A673 (cell line): Measurements from ENCODE around the gene TMEM132C. TPM values are rescaled to one million over a fixed set of nuclear protein-coding genes. Genes with fewer than 3 reads are reported as not detected.

Experiments used
- BruUV-seq: library from RNA; stranded (reverse); fragments of 400-500 nt; replicated peaks from 2 replicates; lab custom pipeline; 2021; lab: Mats Ljungman, UMichigan
- CTCF ChIA-PET: fragments of 300-600 bp; sonication (Branson Sonifier 250); formaldehyde crosslinking; loops from one replicate; lab custom pipeline; 2022; ENCODE audit warnings: antibody characterized with exemption; lab: Charles Lee
- POLR2A ChIA-PET: fragments of 300-600 bp; sonication (Branson Sonifier 250); formaldehyde crosslinking; loops from one replicate; lab custom pipeline; 2022; ENCODE audit warnings: antibody characterized with exemption; ENCODE audit not compliant: low non-redundant PET; lab: Charles Lee
- DNase-seq: peaks from one replicate; pipeline ENCODE4 v3.0.0-alpha.2; 2015; ENCODE audit warnings: low spot score
- H3K27ac ChIP-seq: fragments of 200-600 bp; sonication (generic); 2 replicates; pipeline ENCODE4 v1.5.1; 2016; ENCODE audit warnings: mixed run types, low read depth, mild to moderate bottlenecking, mixed read lengths, antibody characterized with exemption, low read length; ENCODE audit not compliant: poor library complexity, severe bottlenecking
- H3K27me3 ChIP-seq: fragments of 200-600 bp; sonication (generic); replicated peaks from 2 replicates; pipeline ENCODE4 v1.6.1; 2017; ENCODE audit warnings: mixed run types, low read depth, mild to moderate bottlenecking, mixed read lengths, antibody characterized with exemption, low read length; ENCODE audit not compliant: insufficient read depth, poor library complexity
- H3K36me3 ChIP-seq: fragments of 200-600 bp; sonication (generic); 2 replicates; pipeline ENCODE4 v1.6.1; 2016; ENCODE audit warnings: mixed run types, mild to moderate bottlenecking, mixed read lengths, antibody characterized with exemption, low read length; ENCODE audit not compliant: insufficient read depth, poor library complexity, severe bottlenecking
- H3K4me1 ChIP-seq: fragments of 200-600 bp; sonication (generic); 2 replicates; pipeline ENCODE4 v1.6.1; 2017; ENCODE audit warnings: mixed run types, mild to moderate bottlenecking, mixed read lengths, antibody characterized with exemption, low read length; ENCODE audit not compliant: insufficient read depth, poor library complexity, severe bottlenecking
- H3K4me3 ChIP-seq: fragments of 200-600 bp; sonication (generic); 2 replicates; pipeline ENCODE4 v1.5.1; 2016; ENCODE audit warnings: low read depth, mixed run types, mild to moderate bottlenecking, mixed read lengths, low read length; ENCODE audit not compliant: poor library complexity, severe bottlenecking
- H3K9me3 ChIP-seq: fragments of 200-600 bp; sonication (generic); 2 replicates; pipeline ENCODE4 v1.6.1; 2016; ENCODE audit warnings: mixed run types, low read depth, mild to moderate bottlenecking, mixed read lengths, antibody characterized with exemption, low read length; ENCODE audit not compliant: poor library complexity, severe bottlenecking
- CTCF ChIP-seq: fragments of 300-800, 200-600 bp; sonication (generic); conservative IDR thresholded peaks from 2 replicates; pipeline ENCODE4 v1.5.1; 2017; ENCODE audit warnings: low read depth, mild to moderate bottlenecking, antibody characterized with exemption, low read length, moderate library complexity, mixed read lengths
- EZH2 ChIP-seq: fragments of 200-600 bp; sonication (generic); IDR thresholded peaks from 2 replicates; pipeline ENCODE4 v1.6.1; 2017; ENCODE audit warnings: borderline replicate concordance, low read depth, mild to moderate bottlenecking, mixed read lengths, antibody characterized with exemption, low read length; ENCODE audit not compliant: poor library complexity, severe bottlenecking
- intact Hi-C: fragments of 100-400 bp; cut with micrococcal nuclease; formaldehyde crosslinking; loops from one replicate; pipeline ENCODE4 v1.10.0; 2022; ENCODE audit not compliant: unreplicated experiment
- total RNA-seq: library from RNA; stranded (reverse); gene quantifications from 2 replicates; pipeline ENCODE4 v1.2.3, GENCODE V29; 2021

The TMEM132C gene
- total RNA-seq, 1 experiment from 2014 or later = not detected

GRCh38 chr12:128554546-128555304, 287.8 kb downstream of the TMEM132C start:
- TF ChIP-seq EZH2 (no peak), CTCF (no peak)
- no peak overlapping the region for H3K27ac ChIP-seq
- ChIA-PET CTCF (no interaction called here), POLR2A (no interaction called here)
- H3K9me3 ChIP-seq = no peaks in the 10 kb centered on the region
- intact Hi-C loops = no loop called here
- no TSS peak for BruUV-seq
- H3K27me3 ChIP-seq = peaks cover 64% of the 10 kb centered on the region
- no peak overlapping the region for H3K4me3 ChIP-seq
- no peak for DNase-seq
- no peaks in the 10 kb centered on the region for H3K4me1 ChIP-seq
- H3K36me3 ChIP-seq = no peaks in the 10 kb centered on the region

GRCh38 chr12:128557231-128557630, 290.3 kb downstream of the TMEM132C start:
- H3K36me3 ChIP-seq = no peaks in the 10 kb centered on the region
- TF ChIP-seq CTCF (no peak), EZH2 (no peak)
- POLR2A ChIA-PET = no interaction called here
- CTCF ChIA-PET = no interaction called here
- intact Hi-C loops = no loop called here
- no peak for DNase-seq
- H3K27ac ChIP-seq = no peak overlapping the region
- no peak overlapping the region for H3K4me3 ChIP-seq
- H3K27me3 ChIP-seq = peaks cover 53% of the 10 kb centered on the region
- H3K4me1 ChIP-seq = no peaks in the 10 kb centered on the region
- H3K9me3 ChIP-seq = no peaks in the 10 kb centered on the region
- BruUV-seq = no TSS peak

GRCh38 chr12:128564956-128565355, 298.0 kb downstream of the TMEM132C start:
- Histone ChIP-seq H3K4me1 (no peaks in the 10 kb centered on the region), H3K27ac (no peak overlapping the region), H3K36me3 (no peaks in the 10 kb centered on the region), H3K4me3 (no peak overlapping the region), H3K9me3 (no peaks in the 10 kb centered on the region), H3K27me3 (peaks cover 36% of the 10 kb centered on the region)
- ChIA-PET POLR2A (no interaction called here), CTCF (no interaction called here)
- no peak for DNase-seq
- BruUV-seq = no TSS peak
- TF ChIP-seq CTCF (no peak), EZH2 (no peak)
- intact Hi-C loops = no loop called here
